HL-60/S4 treated with retinoic acid at 250 ng/mL for 4 days and 3 days (cell line): ENCODE results near the gene USP31.
"Not testable (repeated sequence)": the region's sequence is repeated elsewhere in the genome, so short reads cannot be mapped to it uniquely, and the experiment has no call there.

Experiments
- in situ Hi-C: fragments of 300-500 bp; cut with MboI; formaldehyde crosslinking; loops from 2 replicates; pipeline ENCODE4 v1.7.0; 2022; ENCODE audit warnings: low sequenced_read_pairs

USP31 gene

GRCh38 chr16:23104032-23104955 is 45.0 kb downstream of the USP31 start:
- in situ Hi-C loops = no loop called here

- in situ Hi-C loops = no loop called here
Measured at GRCh38 chr16:23103603-23104002, 45.6 kb downstream of the USP31 start.

GRCh38 chr16:23101012-23101550 is 48.2 kb downstream of the USP31 start:
- in situ Hi-C loops = no loop called here

- in situ Hi-C loops = not testable (repeated sequence)
Measured at GRCh38 chr16:23096450-23096849, 52.8 kb downstream of the USP31 start.

- in situ Hi-C loops = not testable (repeated sequence)
Measured at GRCh38 chr16:23094136-23094535, 55.1 kb downstream of the USP31 start.

- in situ Hi-C loops = no loop called here
Measured at GRCh38 chr16:23092801-23093117, 56.5 kb downstream of the USP31 start.

GRCh38 chr16:23092072-23092800 is 57.0 kb downstream of the USP31 start:
- in situ Hi-C loops = no loop called here

- in situ Hi-C loops = no loop called here
Measured at GRCh38 chr16:23089111-23089510, 60.1 kb downstream of the USP31 start.

- in situ Hi-C loops = no loop called here
Measured at GRCh38 chr16:23088018-23088417, 61.2 kb downstream of the USP31 start.

GRCh38 chr16:23085949-23086348 is 63.3 kb downstream of the USP31 start:
- in situ Hi-C loops = no loop called here

- in situ Hi-C loops = no loop called here
Measured at GRCh38 chr16:23082161-23082788, 67.0 kb downstream of the USP31 start.

GRCh38 chr16:23081675-23082119 is 67.6 kb downstream of the USP31 start:
- in situ Hi-C loops = no loop called here

GRCh38 chr16:23080747-23081146 is 68.5 kb downstream of the USP31 start:
- in situ Hi-C loops = no loop called here

GRCh38 chr16:23080329-23080728 is 68.9 kb downstream of the USP31 start:
- in situ Hi-C loops = no loop called here

- in situ Hi-C loops = no loop called here
Measured at GRCh38 chr16:23079675-23080301, 69.5 kb downstream of the USP31 start.

- in situ Hi-C loops = no loop called here
Measured at GRCh38 chr16:23074423-23074822, 74.8 kb downstream of the USP31 start.

GRCh38 chr16:23072769-23073549 is 76.3 kb downstream of the USP31 start:
- in situ Hi-C loops = no loop called here

- in situ Hi-C loops = no loop called here
Measured at GRCh38 chr16:23072084-23072599, 77.1 kb downstream of the USP31 start.

GRCh38 chr16:23071196-23072083 is 77.8 kb downstream of the USP31 start:
- in situ Hi-C loops = no loop called here
